ENCODE results near the gene STAT5A. TPM values are rescaled to one million over a fixed set of nuclear protein-coding genes. Genes with fewer than 3 reads are reported as not detected.

STAT5A gene
- total RNA-seq, 1 donor from 2014 or later = 0.77 TPM

- Histone ChIP-seq H4K20me1 (ENCODE audit: insufficient read depth, low read length) (peaks cover 15% of the 10 kb centered on the region), H3K9ac (ENCODE audit: low read length) (no peak overlapping the region), H3K4me3 (ENCODE audit: insufficient read depth, low read depth, low read length) (no peak overlapping the region), H3K27me3 (ENCODE audit: insufficient read depth, low read length) (no peaks in the 10 kb centered on the region), H3K4me2 (ENCODE audit: low read length) (peak overlapping the region; percentile 65), H3K9me3 (ENCODE audit: insufficient read depth, low read depth, low read length) (no peaks in the 10 kb centered on the region), H3K27ac (ENCODE audit: low read depth, low read length) (no peak overlapping the region), H3K4me1 (ENCODE audit: insufficient read depth, low read length) (peaks cover 6% of the 10 kb centered on the region), H2AFZ (ENCODE audit: low read depth, low read length) (no peak overlapping the region), H3K36me3 (ENCODE audit: insufficient read depth, low read length) (peaks cover 17% of the 10 kb centered on the region), H3K79me2 (ENCODE audit: insufficient read depth, low read length) (no peaks in the 10 kb centered on the region)
- Mint-ChIP-seq H3K36me3 (ENCODE audit: low read depth, unreplicated experiment) (peaks cover 19% of the 10 kb centered on the region), H3K9me3 (ENCODE audit: unreplicated experiment) (no peaks in the 10 kb centered on the region), H3K27ac (ENCODE audit: unreplicated experiment) (no peak overlapping the region), H3K4me3 (ENCODE audit: unreplicated experiment) (no peak overlapping the region), H3K27me3 (ENCODE audit: low read depth, unreplicated experiment) (no peaks in the 10 kb centered on the region), H3K4me1 (ENCODE audit: low read depth, unreplicated experiment) (peaks cover 9% of the 10 kb centered on the region)
- DNase-seq (ENCODE audit: low read depth) (peak; percentile 54), FAIRE-seq (no peak)
- TF ChIP-seq EZH2 (IDR thresholded peaks at IDR 0.05; ENCODE audit: insufficient read depth, low read length) = no peak
- peak; percentile 21 for TF ChIP-seq CTCF (IDR thresholded peaks at IDR 0.05; ENCODE audit: insufficient read depth, low read depth, low read length)
Measured at GRCh38 chr17:42312285-42313130, 24.2 kb downstream of the STAT5A start.

DNA sequence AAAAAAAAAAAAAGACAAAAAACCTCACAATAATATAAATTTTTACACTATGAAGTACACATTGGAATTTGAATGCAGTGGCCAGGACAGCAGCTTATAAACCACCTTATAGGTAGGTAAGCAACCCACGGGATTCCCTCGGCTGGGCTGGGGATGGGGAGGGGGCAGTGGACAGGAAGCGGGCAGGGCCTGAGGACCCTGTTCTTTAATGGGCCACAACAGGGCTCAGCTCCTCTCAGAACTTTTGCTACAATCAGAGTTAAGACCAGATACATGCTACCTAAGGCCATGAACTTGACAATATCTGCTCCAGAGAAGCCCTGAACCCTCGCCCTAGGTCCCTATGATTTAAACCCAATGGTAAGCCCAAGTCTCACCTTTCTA is 25.1 kb downstream of the STAT5A start:
- FAIRE-seq (no peak), DNase-seq (ENCODE audit: low read depth) (no peak)
- Mint-ChIP-seq H3K9me3 (ENCODE audit: unreplicated experiment) (no peaks in the 10 kb centered on the region), H3K36me3 (ENCODE audit: low read depth, unreplicated experiment) (peaks cover 19% of the 10 kb centered on the region), H3K4me1 (ENCODE audit: low read depth, unreplicated experiment) (peaks cover 9% of the 10 kb centered on the region), H3K4me3 (ENCODE audit: unreplicated experiment) (no peak overlapping the region), H3K27me3 (ENCODE audit: low read depth, unreplicated experiment) (no peaks in the 10 kb centered on the region), H3K27ac (ENCODE audit: unreplicated experiment) (no peak overlapping the region)
- Histone ChIP-seq H3K4me1 (ENCODE audit: insufficient read depth, low read length) (peaks cover 6% of the 10 kb centered on the region), H3K36me3 (ENCODE audit: insufficient read depth, low read length) (peaks cover 17% of the 10 kb centered on the region), H4K20me1 (ENCODE audit: insufficient read depth, low read length) (peaks cover 16% of the 10 kb centered on the region), H2AFZ (ENCODE audit: low read depth, low read length) (no peak overlapping the region), H3K9me3 (ENCODE audit: insufficient read depth, low read depth, low read length) (no peaks in the 10 kb centered on the region), H3K4me2 (ENCODE audit: low read length) (no peak overlapping the region), H3K9ac (ENCODE audit: low read length) (no peak overlapping the region), H3K79me2 (ENCODE audit: insufficient read depth, low read length) (no peaks in the 10 kb centered on the region), H3K4me3 (ENCODE audit: insufficient read depth, low read depth, low read length) (no peak overlapping the region), H3K27me3 (ENCODE audit: insufficient read depth, low read length) (no peaks in the 10 kb centered on the region), H3K27ac (ENCODE audit: low read depth, low read length) (no peak overlapping the region)
- TF ChIP-seq CTCF (IDR thresholded peaks at IDR 0.05; ENCODE audit: insufficient read depth, low read depth, low read length) (no peak), EZH2 (IDR thresholded peaks at IDR 0.05; ENCODE audit: insufficient read depth, low read length) (no peak)

All from astrocyte (in vitro differentiated cells and primary cell).